GM18873 (cell line): ENCODE measurements around the gene RTEL1.
"Not testable (repeated sequence)": the region's sequence is repeated elsewhere in the genome, so short reads cannot be mapped to it uniquely, and the experiment has no call there.

Source experiments
- ATAC-seq: cut with Tn5 transposase; IDR thresholded peaks from one replicate; pipeline ENCODE4 v1.9.1; 2021; ENCODE audit warnings: mild to moderate bottlenecking, moderate library complexity, moderate number of reproducible peaks; ENCODE audit not compliant: unreplicated experiment, low FRiP score

RTEL1 gene

GRCh38 chr20:63709149-63709527 is 51.0 kb downstream of the RTEL1 start:
- no peak for ATAC-seq

DNA sequence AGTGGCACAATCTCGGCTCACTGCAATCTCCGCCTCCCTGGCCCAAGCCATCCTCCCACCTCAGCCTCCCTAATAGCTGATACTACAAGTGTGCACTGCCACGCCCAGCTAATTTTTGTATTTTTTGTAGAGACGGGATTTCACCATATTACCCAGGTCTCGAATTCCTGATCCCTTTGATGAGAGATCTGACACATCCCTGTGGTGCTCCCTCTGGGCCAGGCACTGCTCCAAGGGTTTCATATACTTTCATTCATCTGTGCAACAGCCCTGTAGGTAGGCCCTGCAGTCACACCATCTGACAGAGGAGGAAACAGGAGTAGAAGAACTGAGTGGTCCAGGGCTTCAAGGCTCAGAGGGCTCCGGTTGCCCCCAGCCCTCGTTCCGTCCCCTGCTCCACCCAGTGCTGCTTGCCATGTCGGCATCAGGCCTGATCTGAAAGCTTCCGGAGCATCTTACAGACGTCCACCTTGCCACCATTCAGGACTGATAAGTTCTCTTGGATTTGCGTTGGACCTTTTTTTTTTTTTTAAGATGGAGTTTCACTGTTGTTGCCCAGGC is 53.1 kb downstream of the RTEL1 start:
- ATAC-seq = no peak

DNA sequence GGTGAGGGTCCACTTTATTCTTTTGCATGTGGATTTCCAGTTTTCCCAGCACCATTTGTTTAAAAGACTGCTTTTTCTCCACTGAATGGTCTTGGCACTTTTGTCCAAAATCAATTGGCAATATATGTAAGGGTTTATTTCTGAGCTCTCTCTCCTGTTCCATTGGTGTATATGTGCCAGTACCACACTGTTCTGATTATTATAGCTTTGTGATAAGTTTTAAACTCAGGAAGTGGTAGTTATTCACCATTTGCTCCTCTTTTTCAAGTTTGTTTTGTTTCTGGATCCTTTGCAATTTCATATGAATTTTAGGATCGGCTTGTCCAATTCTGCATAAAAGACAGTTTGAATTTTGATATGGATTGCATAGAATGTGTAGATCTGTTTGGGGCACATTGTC is 54.1 kb downstream of the RTEL1 start:
- ATAC-seq = no peak

- no peak for ATAC-seq
Observed at GRCh38 chr20:63714858-63715257, 56.7 kb downstream of the RTEL1 start.

- ATAC-seq = no peak
Observed at GRCh38 chr20:63718996-63719395, 60.9 kb downstream of the RTEL1 start.

GRCh38 chr20:63722967-63723622 is 65.0 kb downstream of the RTEL1 start:
- ATAC-seq = not testable (repeated sequence)

GRCh38 chr20:63730189-63730733 is 72.1 kb downstream of the RTEL1 start:
- not testable (repeated sequence) for ATAC-seq

DNA sequence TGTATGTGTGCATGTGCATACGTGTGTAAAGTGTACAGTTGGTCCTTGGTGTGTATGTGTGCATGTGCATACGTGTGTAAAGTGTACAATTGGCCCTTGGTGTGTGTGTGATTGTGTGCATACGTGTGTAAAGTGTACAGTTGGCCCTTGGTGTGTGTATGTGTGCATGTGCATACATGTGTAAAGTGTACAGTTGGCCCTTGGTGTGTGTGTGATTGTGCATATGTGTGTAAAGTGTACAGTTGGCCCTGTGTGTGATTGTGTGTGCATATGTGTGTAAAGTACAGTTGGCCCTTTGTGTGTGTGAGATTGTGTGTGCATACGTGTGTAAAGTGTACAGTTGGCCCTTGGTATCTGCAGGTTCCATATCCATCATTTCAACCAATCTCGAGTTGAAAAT is 73.3 kb downstream of the RTEL1 start:
- no peak for ATAC-seq

GRCh38 chr20:63732118-63733095 is 74.3 kb downstream of the RTEL1 start:
- ATAC-seq = no peak

DNA sequence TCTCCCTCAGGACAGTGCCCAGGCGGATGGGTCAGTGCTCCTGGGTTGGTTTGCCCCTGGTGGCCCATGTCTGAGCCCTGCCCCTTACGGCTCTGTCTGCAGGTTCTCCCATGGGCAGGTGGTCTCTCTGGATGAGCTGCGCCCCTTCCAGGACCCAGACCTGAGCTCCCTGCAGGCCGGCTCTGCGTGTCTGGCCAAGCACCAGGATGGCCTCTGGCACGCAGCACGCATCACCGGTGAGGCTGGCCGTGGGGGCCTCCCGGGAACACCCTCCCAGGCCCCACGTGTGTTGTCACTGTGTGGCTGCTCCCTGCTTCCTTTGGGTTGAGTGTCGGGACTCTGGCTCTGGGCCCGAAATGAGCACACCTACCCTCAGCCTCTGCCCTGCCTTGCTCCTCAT is 75.0 kb downstream of the RTEL1 start:
- ATAC-seq = no peak

- no peak for ATAC-seq
Observed at GRCh38 chr20:63733579-63734081, 75.5 kb downstream of the RTEL1 start.

DNA sequence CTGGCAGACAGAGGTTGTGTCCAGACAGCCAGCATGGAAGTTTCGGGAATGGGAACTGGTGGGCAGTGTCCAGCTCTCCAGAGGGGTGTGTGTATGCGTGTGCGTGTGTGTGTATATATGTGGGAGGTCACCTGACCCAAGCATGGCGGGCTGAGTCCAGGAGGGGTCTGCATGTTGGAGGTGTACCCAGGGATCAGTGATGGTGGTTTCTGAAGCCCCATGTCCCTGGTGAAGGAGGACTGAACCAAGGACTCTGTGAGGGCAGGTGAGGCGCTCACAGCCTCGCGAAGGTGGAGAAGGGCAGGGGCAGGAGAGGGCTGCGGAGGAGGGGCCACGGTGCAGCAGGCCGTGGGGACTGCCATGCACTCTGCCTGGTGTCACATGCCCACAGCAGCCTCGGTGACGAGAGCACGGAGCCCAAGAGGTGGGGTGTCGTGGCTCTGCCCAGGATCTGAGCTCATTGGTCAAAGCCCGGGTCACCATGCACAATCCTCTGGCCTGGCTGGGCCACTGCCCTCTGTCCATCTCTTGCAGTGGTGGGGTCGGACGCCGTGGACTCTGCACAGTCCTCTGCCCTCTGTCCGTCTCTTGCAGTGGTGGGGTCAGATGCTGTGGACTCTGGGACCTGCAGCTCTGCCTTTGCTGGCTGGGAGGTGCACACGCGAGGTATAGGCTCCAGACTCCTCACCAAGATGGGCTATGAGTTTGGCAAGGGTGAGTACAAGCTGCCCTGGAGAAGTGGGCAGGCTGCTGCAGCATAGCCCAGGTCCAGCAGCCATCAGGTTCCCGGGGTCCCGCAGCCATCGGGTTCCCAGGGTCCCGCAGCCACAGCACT is 76.2 kb downstream of the RTEL1 start:
- ATAC-seq = no peak

- ATAC-seq = no peak
Observed at GRCh38 chr20:63734946-63735858, 77.1 kb downstream of the RTEL1 start.

DNA sequence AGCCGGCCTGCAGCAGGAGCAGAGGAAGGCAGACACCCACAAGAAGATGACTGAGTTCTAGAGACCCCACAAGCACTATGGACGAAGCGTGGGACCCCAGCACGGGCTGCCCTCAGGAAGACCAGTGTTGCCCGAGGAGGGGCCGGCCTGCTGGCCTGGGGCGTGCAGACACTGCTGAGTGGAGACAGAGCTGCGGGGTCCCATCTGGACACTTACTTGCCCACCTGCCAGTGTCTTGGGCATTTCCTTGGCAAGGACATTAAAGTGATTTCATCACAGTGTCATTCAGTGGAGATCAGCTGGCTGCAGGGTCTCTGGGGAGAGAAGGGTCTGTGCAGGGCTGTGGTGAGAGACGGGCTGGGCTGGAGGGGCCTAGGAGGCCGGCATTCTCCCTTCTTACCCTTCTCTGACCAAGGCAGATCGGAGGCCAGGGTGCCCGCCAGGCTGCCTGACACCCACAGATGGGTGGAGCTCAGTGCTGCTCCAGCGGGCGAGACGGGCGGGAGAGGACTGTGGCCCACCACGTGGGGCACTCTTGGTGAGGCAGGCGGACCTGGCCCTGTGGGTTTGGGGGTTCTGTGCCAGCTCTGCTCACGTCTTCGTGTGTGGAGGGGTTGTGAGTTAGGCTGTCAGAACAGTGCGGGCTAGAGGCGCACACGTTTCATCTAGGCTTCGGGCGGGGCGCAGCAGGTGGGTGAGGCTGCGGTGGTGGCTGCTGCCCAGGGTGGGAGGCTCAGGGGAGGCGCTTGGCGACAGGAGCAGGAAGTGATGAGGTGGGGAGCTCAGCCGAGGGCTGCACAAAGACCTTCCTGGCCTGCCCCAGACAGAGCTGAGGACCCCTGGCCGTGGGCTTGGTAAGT is 78.0 kb downstream of the RTEL1 start, which contains the start of gene LIME1:
TSS of gene LIME1 (plus strand) at position 806 of the 860 bp plus-strand sequence. CDS start 886 bp downstream, outside the sequence.
- ATAC-seq = no peak

DNA sequence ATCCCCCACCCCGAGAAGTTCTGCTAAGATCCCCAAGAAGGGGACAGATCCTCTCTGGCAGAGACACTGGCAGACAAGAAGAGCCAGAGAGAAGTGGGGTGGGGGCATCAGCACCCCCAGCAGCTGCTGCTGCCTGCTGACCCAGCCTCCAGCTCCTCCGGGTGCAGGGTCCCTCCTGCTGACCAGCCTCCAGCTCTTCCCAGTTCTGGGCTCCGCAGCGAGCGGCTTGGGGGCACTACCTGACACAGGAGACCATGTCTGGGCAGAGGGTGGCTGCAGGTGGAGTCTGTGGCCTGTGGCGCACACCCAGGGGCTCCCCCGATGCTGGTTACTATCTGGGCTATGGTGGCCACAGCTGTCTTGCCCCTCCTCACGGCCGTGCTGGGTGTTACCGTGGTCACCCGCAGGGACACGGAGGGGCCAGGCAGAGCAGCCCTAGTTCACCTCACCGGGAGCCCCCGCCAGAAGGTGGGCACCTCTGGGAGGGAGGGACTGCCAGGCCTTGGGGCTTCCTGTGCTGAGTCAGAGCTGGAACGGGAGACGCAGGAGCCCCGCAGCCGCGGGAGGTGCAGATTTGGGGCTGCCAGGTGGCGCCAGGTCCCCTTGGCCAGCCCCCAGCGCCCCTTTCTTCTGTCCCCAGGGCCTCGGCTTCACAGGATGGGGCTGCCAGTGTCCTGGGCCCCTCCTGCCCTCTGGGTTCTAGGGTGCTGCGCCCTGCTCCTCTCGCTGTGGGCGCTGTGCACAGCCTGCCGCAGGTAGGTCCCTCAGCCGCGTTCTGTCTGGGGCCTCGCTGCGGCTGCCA is 79.0 kb downstream of the RTEL1 start:
- ATAC-seq = no peak

DNA sequence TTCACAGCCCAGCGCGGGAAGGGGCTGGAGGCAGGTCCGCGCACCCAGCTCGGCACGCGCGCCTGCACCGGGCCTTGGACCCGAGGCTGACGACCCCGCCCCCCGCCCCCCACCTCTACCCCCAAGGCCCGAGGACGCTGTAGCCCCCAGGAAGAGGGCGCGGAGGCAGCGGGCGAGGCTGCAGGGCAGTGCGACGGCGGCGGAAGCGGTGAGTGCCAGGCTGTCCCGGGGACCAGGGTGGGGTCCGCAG is 79.5 kb downstream of the RTEL1 start:
- ATAC-seq = no peak

- ATAC-seq = no peak
Observed at GRCh38 chr20:63737945-63738686, 80.0 kb downstream of the RTEL1 start.
